Erythroblast (primary cell): ENCODE data around the gene NTHL1.
A peak's percentile ranks its signal among the peaks of the same experiment; 100 is the strongest.

ENCODE experiments used
- DNase-seq, 2 experiments: peaks; one replicate each; lab custom pipeline; 2025; lab: John Stamatoyannopoulos, UW
- GATA1 ChIP-seq: IDR thresholded peaks from 2 replicates; pipeline ENCODE4 v1.6.1; 2011; ENCODE audit warnings: low read depth, mild to moderate bottlenecking, control low read depth, low read length, moderate library complexity
- POLR2A ChIP-seq: IDR thresholded peaks from 2 replicates; pipeline ENCODE4 v1.6.1; 2011; ENCODE audit warnings: mild to moderate bottlenecking, low read length

Gene NTHL1

GRCh38 chr16:2048116-2048543 is 496 bp upstream of the NTHL1 start:
- DNase-seq = peak; percentile 67 to 73
- TF ChIP-seq GATA1 = no peak
- TF ChIP-seq POLR2A = peak; percentile 34

- TF ChIP-seq POLR2A = no peak
- TF ChIP-seq GATA1 = no peak
- no peak for DNase-seq
Observed at GRCh38 chr16:2046893-2047329, 723 bp downstream of the NTHL1 start.

- DNase-seq = no peak
- TF ChIP-seq GATA1 = no peak
- TF ChIP-seq POLR2A = no peak
Observed at GRCh38 chr16:2045965-2046892, 1.4 kb downstream of the NTHL1 start.

GRCh38 chr16:2044541-2044940 is 3.1 kb downstream of the NTHL1 start:
- DNase-seq = no peak
- TF ChIP-seq POLR2A (no peak), GATA1 (no peak)

GRCh38 chr16:2043667-2044451 is 3.8 kb downstream of the NTHL1 start:
- no peak for DNase-seq
- TF ChIP-seq GATA1 = no peak
- no peak for TF ChIP-seq POLR2A

GRCh38 chr16:2042986-2043666 is 4.5 kb downstream of the NTHL1 start:
- no peak for DNase-seq
- no peak for TF ChIP-seq GATA1
- no peak for TF ChIP-seq POLR2A

- no peak for DNase-seq
Observed at GRCh38 chr16:2042171-2042985, 5.3 kb downstream of the NTHL1 start.

GRCh38 chr16:2040787-2041522 is 6.7 kb downstream of the NTHL1 start:
- DNase-seq = no peak
- TF ChIP-seq GATA1 (no peak), POLR2A (no peak)

More at GRCh38 chr16:2042171-2042985, 5.3 kb downstream of the NTHL1 start:
- TF ChIP-seq GATA1 (no peak), POLR2A (no peak)

- DNase-seq = no peak
- TF ChIP-seq GATA1 (no peak), POLR2A (no peak)
Observed at GRCh38 chr16:2040041-2040786, 7.4 kb downstream of the NTHL1 start.

GRCh38 chr16:2039274-2040031 is 8.2 kb downstream of the NTHL1 start:
- DNase-seq = no peak
- TF ChIP-seq POLR2A = no peak
- no peak for TF ChIP-seq GATA1
